ENCODE data around the gene FNIP2.
"Not testable (repeated sequence)": the region's sequence is repeated elsewhere in the genome, so short reads cannot be mapped to it uniquely, and the experiment has no call there.

Gene FNIP2

GRCh38 chr4:158796370-158797140 is 27.7 kb downstream of the FNIP2 start:
- DNase-seq, result no peak

DNA sequence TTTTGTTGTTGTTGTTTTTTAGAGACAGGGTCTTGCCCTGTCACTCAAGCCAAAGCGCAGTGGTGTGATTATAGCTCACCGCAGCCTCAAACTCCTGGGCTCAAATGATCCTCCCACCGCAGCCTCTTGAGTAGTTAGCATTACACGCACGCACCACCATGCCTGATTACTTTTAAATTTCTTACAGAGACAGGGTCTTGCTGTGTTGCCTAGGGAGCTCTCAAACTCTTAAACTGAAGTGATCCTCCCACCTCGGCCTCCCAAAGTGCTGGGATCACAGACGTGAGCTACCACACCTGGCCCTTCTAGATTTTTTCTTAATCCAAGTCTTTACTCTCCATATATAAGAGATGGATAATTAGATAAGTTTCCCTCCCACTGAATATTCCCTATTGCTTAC is 29.2 kb downstream of the FNIP2 start:
- DNase-seq, result no peak

- no peak for DNase-seq
Measured at GRCh38 chr4:158799013-158799770, 30.4 kb downstream of the FNIP2 start.

- no peak for DNase-seq
Measured at GRCh38 chr4:158799856-158800255, 31.0 kb downstream of the FNIP2 start.

DNA sequence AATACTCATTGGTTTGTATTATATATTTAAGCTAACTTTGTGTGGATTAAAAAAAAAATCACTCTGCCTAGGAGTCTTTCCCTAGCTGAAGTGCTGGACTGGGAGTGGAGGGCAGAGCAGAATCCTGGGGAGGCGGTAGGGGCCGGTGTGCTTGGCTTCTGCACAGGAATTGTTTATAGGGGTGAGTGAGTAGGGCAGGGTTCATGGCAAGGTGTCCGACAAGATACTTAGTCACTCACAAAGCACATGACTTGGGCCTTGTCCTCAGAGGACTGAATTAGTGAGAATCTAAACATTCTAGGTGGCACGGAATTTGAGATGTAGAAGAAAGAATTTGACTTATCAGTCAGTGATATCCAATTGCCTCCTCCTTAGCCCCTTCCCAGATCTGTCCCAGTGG is 32.2 kb downstream of the FNIP2 start:
- no peak for DNase-seq

DNA sequence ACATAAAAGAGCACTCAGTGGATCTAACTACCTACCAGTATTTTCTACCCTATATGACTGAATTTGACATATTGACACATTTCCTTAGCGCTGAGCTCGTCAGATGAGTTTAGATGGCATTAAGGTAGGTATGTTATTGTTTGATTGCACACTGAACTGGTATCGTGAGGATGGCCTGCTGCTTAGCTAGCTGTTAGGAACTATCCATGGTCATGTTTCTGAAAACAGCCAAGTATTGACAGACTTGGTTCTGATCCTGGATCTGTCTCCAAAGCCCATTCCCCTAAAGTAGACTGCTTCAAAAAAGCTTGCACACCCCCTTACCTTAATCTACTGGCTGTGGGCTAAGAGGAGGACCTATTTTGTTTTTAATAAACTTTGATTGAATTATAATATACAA is 32.9 kb downstream of the FNIP2 start:
- no peak for DNase-seq

DNA sequence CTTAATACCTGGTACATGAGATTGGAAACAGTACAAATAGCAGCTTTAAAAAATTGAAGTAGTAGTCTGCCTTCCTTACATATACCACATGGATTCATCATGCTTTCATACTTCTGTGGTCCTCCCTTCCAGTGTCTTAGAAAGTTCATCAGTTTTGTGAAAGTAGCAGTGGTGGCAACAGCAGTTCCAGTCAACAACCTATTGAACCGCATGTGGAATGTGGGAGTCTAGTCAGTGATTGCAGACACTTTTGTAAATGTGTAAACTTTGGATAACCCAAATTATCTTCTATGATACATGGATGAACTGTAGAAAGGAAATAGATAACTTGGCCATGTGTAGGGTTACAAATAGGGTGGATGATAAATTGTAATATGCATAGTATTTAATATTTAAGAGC is 34.1 kb downstream of the FNIP2 start:
- no peak for DNase-seq

GRCh38 chr4:158805635-158806471 is 37.0 kb downstream of the FNIP2 start:
- no peak for DNase-seq

DNA sequence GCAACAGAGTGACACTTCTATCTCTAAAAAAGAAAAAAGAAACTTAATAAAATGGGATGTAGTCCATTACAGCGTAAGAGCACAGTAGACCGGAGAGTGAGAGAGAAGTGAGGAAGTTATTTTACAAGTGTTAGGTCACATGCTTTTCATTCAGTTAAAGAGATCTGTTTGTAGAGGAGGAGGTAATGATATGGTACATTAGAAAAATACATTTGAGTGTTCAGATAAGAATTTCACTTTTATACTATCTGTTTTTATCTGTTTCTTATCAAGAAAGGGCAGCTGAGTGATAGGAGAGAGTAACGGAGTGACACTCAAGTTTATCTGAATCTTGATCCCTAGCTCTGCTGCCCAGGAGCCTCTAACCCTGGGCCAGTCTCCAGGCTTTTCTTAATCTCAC is 38.9 kb downstream of the FNIP2 start:
- DNase-seq, result no peak

DNA sequence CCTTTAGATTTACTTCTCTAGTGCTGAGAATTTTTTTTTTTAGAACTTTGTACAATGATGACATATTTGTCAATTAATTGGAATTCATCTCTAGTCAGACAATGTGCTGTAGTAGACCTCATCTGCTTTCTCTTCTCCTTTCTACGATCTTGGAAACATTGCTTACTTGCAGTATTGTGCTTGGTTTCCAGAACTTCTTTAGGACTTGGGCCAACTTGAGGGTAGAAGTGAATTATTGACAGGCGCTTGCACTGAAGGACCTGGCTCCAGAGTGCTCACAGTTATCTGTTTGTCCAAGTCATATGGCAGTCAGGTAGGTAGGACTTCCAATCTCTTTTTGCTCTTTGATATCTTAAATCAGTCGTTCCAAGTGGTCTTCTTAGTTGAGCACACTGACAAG is 39.6 kb downstream of the FNIP2 start:
- DNase-seq, result no peak

GRCh38 chr4:158809208-158809607 is 40.4 kb downstream of the FNIP2 start:
- DNase-seq, result not testable (repeated sequence)

GRCh38 chr4:158809611-158810486 is 41.0 kb downstream of the FNIP2 start:
- DNase-seq, result peak; percentile 61

DNA sequence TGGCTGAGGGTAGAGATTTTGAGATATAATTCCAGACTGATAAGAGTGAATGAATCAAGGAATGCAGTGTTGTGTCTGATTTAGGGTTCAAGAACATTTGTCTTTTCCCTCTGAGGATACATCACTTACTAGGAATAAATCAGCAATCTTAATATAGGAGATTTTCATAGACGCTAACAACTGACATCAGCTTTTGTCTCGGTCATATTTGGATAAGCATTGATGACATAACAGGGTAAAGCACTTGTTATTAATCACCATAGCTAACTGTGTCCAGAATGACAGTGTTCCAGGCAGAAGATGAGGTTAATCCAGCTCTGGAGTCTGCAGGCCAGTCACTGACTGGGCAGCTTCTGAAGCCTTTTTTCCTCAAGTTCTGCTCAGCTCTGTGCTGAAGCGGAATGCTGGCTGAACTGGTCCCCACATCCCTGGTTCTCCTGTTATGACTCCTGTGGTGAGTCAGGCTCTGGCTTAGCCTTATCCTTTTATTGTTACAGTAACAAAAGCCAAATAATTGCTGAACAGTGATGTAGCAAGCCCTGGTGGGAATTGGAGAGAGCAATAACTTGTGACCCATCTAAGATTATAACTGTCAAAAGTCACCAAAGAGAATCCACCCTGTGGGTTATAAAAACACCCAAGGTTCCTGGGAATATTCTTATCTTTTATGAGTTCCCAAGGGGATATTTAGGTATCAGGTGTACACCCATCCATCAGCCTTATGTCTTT is 41.8 kb downstream of the FNIP2 start:
- DNase-seq, result peak; percentile 47

GRCh38 chr4:158811216-158811540 is 42.4 kb downstream of the FNIP2 start:
- no peak for DNase-seq

GRCh38 chr4:158811704-158812103 is 42.9 kb downstream of the FNIP2 start:
- DNase-seq, result no peak

- DNase-seq, result no peak
Measured at GRCh38 chr4:158812133-158812532, 43.3 kb downstream of the FNIP2 start.

- DNase-seq, result no peak
Measured at GRCh38 chr4:158812543-158812942, 43.7 kb downstream of the FNIP2 start.

DNA sequence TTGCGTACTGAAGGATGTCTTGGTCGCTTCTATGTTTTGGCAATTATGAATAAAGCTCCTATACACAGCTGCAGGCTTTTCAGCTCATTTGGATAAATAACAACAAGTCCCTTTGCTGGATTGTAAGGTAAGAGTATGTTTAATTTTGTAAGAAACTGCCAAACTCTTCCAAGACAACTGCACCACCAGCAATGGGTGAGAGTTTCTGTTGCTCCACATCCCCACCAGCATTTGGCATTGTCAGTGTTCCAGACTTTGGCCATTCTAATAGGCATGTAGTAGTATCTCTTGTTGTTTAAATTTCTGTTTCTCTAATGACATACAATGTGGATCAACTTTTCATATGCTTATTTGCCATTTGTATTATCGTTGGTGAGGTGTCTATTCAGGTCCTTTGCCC is 44.3 kb downstream of the FNIP2 start:
- DNase-seq, result no peak

GRCh38 chr4:158814207-158814606 is 45.4 kb downstream of the FNIP2 start:
- DNase-seq, result no peak

GRCh38 chr4:158814636-158815330 is 46.0 kb downstream of the FNIP2 start:
- no peak for DNase-seq

- DNase-seq, result no peak
Measured at GRCh38 chr4:158816955-158817354, 48.1 kb downstream of the FNIP2 start.

All from activated CD4-positive, alpha-beta T cell treated with anti-CD3 and anti-CD28 coated beads, Interleukin-10, Interleukin-2, amounts not matched to agents 100 ng/mL and 50 ng/mL, durations not matched to agents 16 hours and 8 hours (primary cell).